H9 (cell line): ENCODE results near the gene SLC13A1. TPM values are rescaled to one million over a fixed set of nuclear protein-coding genes. Genes with fewer than 3 reads are reported as not detected.

ENCODE experiments used
- DNase-seq: peaks from one replicate; pipeline ENCODE4 v3.0.0-alpha.2; 2017
- H2AFZ ChIP-seq: one replicate; pipeline ENCODE4 v1.6.1; 2013; ENCODE audit warnings: mild to moderate bottlenecking, low read length, control low read depth, moderate library complexity
- H2AK5ac ChIP-seq: 2 replicates; pipeline ENCODE4 v1.6.1; 2013; ENCODE audit warnings: low read length, control low read depth, mixed read lengths; ENCODE audit not compliant: insufficient read length
- H2BK120ac ChIP-seq: one replicate; pipeline ENCODE4 v1.6.1; 2013; ENCODE audit warnings: low read depth, mild to moderate bottlenecking, low read length, control low read depth, inconsistent platforms; ENCODE audit not compliant: poor library complexity, severe bottlenecking
- H2BK12ac ChIP-seq: 2 replicates; pipeline ENCODE4 v1.6.1; 2013; ENCODE audit warnings: low read length, control low read depth, mixed read lengths, low read depth; ENCODE audit not compliant: insufficient read length
- H2BK15ac ChIP-seq: 2 replicates; pipeline ENCODE4 v1.6.1; 2013; ENCODE audit warnings: low read depth, low read length, control low read depth
- H2BK20ac ChIP-seq: one replicate; pipeline ENCODE4 v1.6.1; 2013; ENCODE audit warnings: low read depth, mild to moderate bottlenecking, low read length, control low read depth, inconsistent platforms; ENCODE audit not compliant: poor library complexity, severe bottlenecking
- H2BK5ac ChIP-seq: 2 replicates; pipeline ENCODE4 v1.6.1; 2013; ENCODE audit warnings: low read length, control low read depth, mixed read lengths; ENCODE audit not compliant: insufficient read length
- H3K14ac ChIP-seq: 2 replicates; pipeline ENCODE4 v1.6.1; 2013; ENCODE audit warnings: low read length, control low read depth; ENCODE audit not compliant: insufficient read depth
- H3K18ac ChIP-seq: 2 replicates; pipeline ENCODE4 v1.6.1; 2013; ENCODE audit warnings: low read depth, mild to moderate bottlenecking, mixed read lengths, low read length, control low read depth; ENCODE audit not compliant: insufficient read length
- H3K23ac ChIP-seq: 2 replicates; pipeline ENCODE4 v1.6.1; 2013; ENCODE audit warnings: low read length, control low read depth, mixed read lengths, low read depth; ENCODE audit not compliant: insufficient read length
- H3K23me2 ChIP-seq: 2 replicates; pipeline ENCODE4 v1.6.1; 2013; ENCODE audit warnings: low read depth, mild to moderate bottlenecking, mixed read lengths, low read length, control low read depth; ENCODE audit not compliant: insufficient read length, poor library complexity, severe bottlenecking
- H3K27ac ChIP-seq: 2 replicates; pipeline ENCODE4 v1.5.1; 2013; ENCODE audit warnings: low read length, control low read depth, mixed read lengths, low read depth; ENCODE audit not compliant: insufficient read length
- H3K27me3 ChIP-seq: 2 replicates; pipeline ENCODE4 v1.6.1; 2013; ENCODE audit warnings: low read length, control low read depth, inconsistent platforms; ENCODE audit not compliant: insufficient read depth
- H3K4ac ChIP-seq: 2 replicates; pipeline ENCODE4 v1.6.1; 2013; ENCODE audit warnings: low read depth, mild to moderate bottlenecking, control low read depth, inconsistent platforms, low read length, moderate library complexity
- H3K4me1 ChIP-seq: 2 replicates; pipeline ENCODE4 v1.6.1; 2013; ENCODE audit warnings: low read length, control low read depth, inconsistent platforms; ENCODE audit not compliant: insufficient read depth
- H3K4me2 ChIP-seq: 2 replicates; pipeline ENCODE4 v1.6.1; 2013; ENCODE audit warnings: low read length, control low read depth, mixed read lengths; ENCODE audit not compliant: insufficient read length, insufficient read depth
- H3K56ac ChIP-seq: 2 replicates; pipeline ENCODE4 v1.6.1; 2013; ENCODE audit warnings: low read depth, mild to moderate bottlenecking, mixed read lengths, low read length, control low read depth; ENCODE audit not compliant: insufficient read length
- H3K79me1 ChIP-seq: 2 replicates; pipeline ENCODE4 v1.6.1; 2013; ENCODE audit warnings: low read depth, mild to moderate bottlenecking, moderate library complexity, low read length, control low read depth, inconsistent platforms; ENCODE audit not compliant: insufficient read depth, poor library complexity, severe bottlenecking
- H3K79me2 ChIP-seq: 2 replicates; pipeline ENCODE4 v1.6.1; 2013; ENCODE audit warnings: low read length, control low read depth, inconsistent platforms; ENCODE audit not compliant: insufficient read depth
- H3K9ac ChIP-seq: 2 replicates; pipeline ENCODE4 v1.6.1; 2013; ENCODE audit warnings: low read length, control low read depth, mixed read lengths; ENCODE audit not compliant: insufficient read length; ENCODE audit errors: extremely low read depth
- H3K9me3 ChIP-seq: one replicate; pipeline ENCODE4 v1.6.1; 2013; ENCODE audit warnings: low read depth, low read length, inconsistent platforms; ENCODE audit not compliant: control insufficient read depth
- H3T11ph ChIP-seq: one replicate; pipeline ENCODE4 v1.6.1; 2013; ENCODE audit warnings: mild to moderate bottlenecking, low read length, control low read depth, inconsistent platforms
- H4K20me1 ChIP-seq: one replicate; pipeline ENCODE4 v1.6.1; 2013; ENCODE audit not compliant: control insufficient read depth, insufficient read length, insufficient read depth
- H4K5ac ChIP-seq: 2 replicates; pipeline ENCODE4 v1.6.1; 2013; ENCODE audit warnings: low read depth, mild to moderate bottlenecking, mixed read lengths, low read length, control low read depth; ENCODE audit not compliant: insufficient read length
- H4K8ac ChIP-seq: replicated peaks from 2 replicates; pipeline ENCODE4 v1.6.1; 2013; ENCODE audit warnings: low read length, control low read depth, mixed read lengths, low read depth; ENCODE audit not compliant: insufficient read length
- H4K91ac ChIP-seq: 2 replicates; pipeline ENCODE4 v1.6.1; 2013; ENCODE audit warnings: low read depth, mild to moderate bottlenecking, moderate library complexity, mixed read lengths, low read length, control low read depth; ENCODE audit not compliant: insufficient read length
- H3K27ac Mint-ChIP-seq, 3 experiments: 2 replicates in 2 of 3; 3 replicates in 1 of 3; pipeline ENCODE4 v1.8.0; 2020 to 2021; ENCODE audit warnings: mixed read lengths in 3 of 3, mild to moderate bottlenecking in 1 of 3, moderate library complexity in 1 of 3
- H3K27me3 Mint-ChIP-seq: 2 replicates; pipeline ENCODE4 v1.8.0; 2021; ENCODE audit warnings: low read depth, mild to moderate bottlenecking, moderate library complexity, mixed read lengths
- H3K36me3 Mint-ChIP-seq, 3 experiments: 2 replicates in 2 of 3; 3 replicates in 1 of 3; pipeline ENCODE4 v1.8.0; 2020 to 2021; ENCODE audit warnings: low read depth in 3 of 3, mixed read lengths in 3 of 3; ENCODE audit not compliant: insufficient read depth in 1 of 3
- H3K4me1 Mint-ChIP-seq, 2 experiments: 2 replicates each; pipeline ENCODE4 v1.8.0; 2020; ENCODE audit warnings: mixed read lengths in 2 of 2
- H3K4me3 Mint-ChIP-seq, 2 experiments: 2 replicates in 1 of 2; 3 replicates in 1 of 2; pipeline ENCODE4 v1.8.0; 2020 to 2021; ENCODE audit warnings: mild to moderate bottlenecking in 2 of 2, mixed read lengths in 2 of 2, moderate library complexity in 1 of 2
- H3K9me3 Mint-ChIP-seq, 2 experiments: 2 replicates in 1 of 2; 3 replicates in 1 of 2; pipeline ENCODE4 v1.8.0; 2020; ENCODE audit warnings: mild to moderate bottlenecking in 2 of 2, mixed read lengths in 2 of 2, moderate library complexity in 1 of 2
- CTCF ChIP-seq: fragments of 200-600 bp; sonication (generic); conservative IDR thresholded peaks from 3 replicates; pipeline ENCODE4 v1.8.0; 2021; ENCODE audit warnings: antibody characterized with exemption, mild to moderate bottlenecking
- WGBS: extraction: QIAGEN DNeasy Blood & Tissue Kit; methylation state at CpG from one replicate; pipeline ENCODE4 v1.1.7; 2013; ENCODE audit warnings: missing lambda C conversion rate, low lambda C conversion rate, mixed read lengths; ENCODE audit not compliant: insufficient read length; ENCODE audit errors: extremely low coverage; 5-methylcytosine and 5-hydroxymethylcytosine counted together
- total RNA-seq: library from RNA; stranded (reverse); gene quantifications from 2 replicates; pipeline ENCODE4 v1.2.1, GENCODE V29; 2021

The SLC13A1 gene
- total RNA-seq, 1 experiment from 2014 or later: not detected

GRCh38 chr7:123244768-123245167, 45.0 kb upstream of the SLC13A1 start:
- no CpG with 5 or more reads among the region's 1 CpG for WGBS
- H3K27me3 Mint-ChIP-seq: no peaks in the 10 kb centered on the region

More at GRCh38 chr7:123244768-123245167, 45.0 kb upstream of the SLC13A1 start:
- no peaks in the 10 kb centered on the region for H3K4me1 ChIP-seq
- H2AK5ac ChIP-seq: no peak overlapping the region
- H2BK5ac ChIP-seq: no peak overlapping the region
- Mint-ChIP-seq H3K4me1 (no peaks in the 10 kb centered on the region), H3K27ac (no peak overlapping the region), H3K9me3 (no peaks in the 10 kb centered on the region), H3K4me3 (no peak overlapping the region), H3K36me3 (no peaks in the 10 kb centered on the region)
- no peak overlapping the region for H3K14ac ChIP-seq
- no peak overlapping the region for H3K23ac ChIP-seq
- no peak overlapping the region for H3K56ac ChIP-seq
- H3K4me2 ChIP-seq: no peak overlapping the region
- H3K9ac ChIP-seq: no peak overlapping the region
- no peaks in the 10 kb centered on the region for H3K9me3 ChIP-seq
- no peak overlapping the region for H4K91ac ChIP-seq
- H2AFZ ChIP-seq: no peak overlapping the region
- H2BK120ac ChIP-seq: no peak overlapping the region
- no peak overlapping the region for H3K4ac ChIP-seq
- no peak overlapping the region for H2BK20ac ChIP-seq
- H3K18ac ChIP-seq: no peak overlapping the region
- H3K79me1 ChIP-seq: no peaks in the 10 kb centered on the region
- H4K20me1 ChIP-seq: no peaks in the 10 kb centered on the region
- no peak overlapping the region for H4K8ac ChIP-seq
- H2BK15ac ChIP-seq: no peak overlapping the region
- no peak overlapping the region for H2BK12ac ChIP-seq
- no peaks in the 10 kb centered on the region for H3K79me2 ChIP-seq
- no peaks in the 10 kb centered on the region for H3K23me2 ChIP-seq
- no peak overlapping the region for H4K5ac ChIP-seq
- H3K27ac ChIP-seq: no peak overlapping the region
- H3K27me3 ChIP-seq: no peaks in the 10 kb centered on the region
- TF ChIP-seq CTCF: no peak
- no peak for DNase-seq
- H3T11ph ChIP-seq: no peak overlapping the region
